Motor neuron (in vitro differentiated cells): ENCODE results near the gene PCARE. TPM values are rescaled to one million over a fixed set of nuclear protein-coding genes. Genes with fewer than 3 reads are reported as not detected.

Experiments used
- ATAC-seq, 8 experiments: fragments of 200-7000 bp; cut with Tn5 transposase; replicated peaks in 6 of 8; 2 replicates each; pipeline ENCODE4 v1.8.0; 2021; ENCODE audit warnings: mild to moderate bottlenecking in 8 of 8, moderate library complexity in 8 of 8
- H3K27ac ChIP-seq, 2 donors: fragments of 250-450 bp; sonication (Bioruptor Pico); 2 replicates each; pipeline ENCODE4 v1.9.0; 2021; ENCODE audit warnings: antibody characterized with exemption in 2 of 2, mild to moderate bottlenecking in 2 of 2, moderate library complexity in 1 of 2
- H3K4me1 ChIP-seq, 2 donors: fragments of 250-450 bp; sonication (Bioruptor Pico); replicated peaks in 1 of 2; 2 replicates each; pipeline ENCODE4 v1.6.1; 2021; ENCODE audit warnings: antibody characterized with exemption in 2 of 2, mild to moderate bottlenecking in 2 of 2, moderate library complexity in 1 of 2
- H3K4me3 ChIP-seq, 5 donors: fragments of 250-450 bp; sonication (Bioruptor Pico); 2 replicates each; pipeline ENCODE4 v1.9.0; 2021; ENCODE audit warnings: antibody characterized with exemption in 5 of 5, mild to moderate bottlenecking in 5 of 5, moderate library complexity in 4 of 5
- WGBS, 10 experiments: fragments of 450-650 bp; shearing (Covaris generic); methylation state at CpG; one replicate each; pipeline ENCODE4 v1.0.0; 2022; 5-methylcytosine and 5-hydroxymethylcytosine counted together
- in situ Hi-C, 9 experiments: fragments of 400-800 bp; cut with MboI; loops; one replicate each; pipeline ENCODE4 v1.15.0; 2021; ENCODE audit warnings: low sequenced_read_pairs in 9 of 9, low pct_unique_long_range_greater_than_20kb in 2 of 9; ENCODE audit not compliant: unreplicated experiment in 9 of 9
- total RNA-seq, 8 experiments: library from RNA; unstranded; fragments of 300-600 nt; gene quantifications; 2 replicates each; pipeline versions ENCODE4 v1.2.3 to v1.2.4, GENCODE V29; 2022

The PCARE gene
- total RNA-seq, result under 1 TPM; 0.04 to 0.91 (median 0.18) TPM

DNA sequence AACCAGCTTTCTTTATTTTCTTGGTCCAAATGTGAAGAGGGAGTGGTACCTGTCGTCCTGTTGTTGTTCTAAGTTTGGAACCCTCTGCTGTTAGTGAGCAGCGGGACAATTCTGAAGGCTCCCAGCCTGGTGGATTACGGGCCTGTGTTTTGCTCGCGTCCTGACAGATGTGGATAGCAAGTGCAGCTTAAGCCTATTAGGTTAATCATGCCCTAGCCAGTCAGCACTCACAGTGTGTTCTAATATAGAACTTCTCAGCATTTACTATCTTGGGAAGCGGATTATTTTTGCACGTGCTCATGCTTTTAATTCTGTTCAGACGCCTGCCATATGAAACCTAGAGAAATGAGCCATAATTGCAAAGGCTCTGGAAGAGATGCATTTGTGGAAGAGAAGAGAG is at the start of gene PCARE:
PCARE (minus strand) TSS at position 113 of the 400 bp plus-strand sequence. CDS start 262 bp downstream, outside the sequence.
- no peak within 1 kb of the TSS for H3K4me3 ChIP-seq
- no peak within 1 kb of the TSS for H3K27ac ChIP-seq
- ATAC-seq, result peak in 5 of 8 experiments; percentile 18 to 60 (median 46)
- in situ Hi-C loops, result no loop called here
- 60 to 88% (median 78%) methylated on average over 1 to 5 of the region's 8 CpGs; no CpG with 5 or more reads in 2 of the 10 experiments for WGBS, 10 experiments
- peaks cover 11 to 23% of the 10 kb centered on the region in 2 donors for H3K4me1 ChIP-seq

DNA sequence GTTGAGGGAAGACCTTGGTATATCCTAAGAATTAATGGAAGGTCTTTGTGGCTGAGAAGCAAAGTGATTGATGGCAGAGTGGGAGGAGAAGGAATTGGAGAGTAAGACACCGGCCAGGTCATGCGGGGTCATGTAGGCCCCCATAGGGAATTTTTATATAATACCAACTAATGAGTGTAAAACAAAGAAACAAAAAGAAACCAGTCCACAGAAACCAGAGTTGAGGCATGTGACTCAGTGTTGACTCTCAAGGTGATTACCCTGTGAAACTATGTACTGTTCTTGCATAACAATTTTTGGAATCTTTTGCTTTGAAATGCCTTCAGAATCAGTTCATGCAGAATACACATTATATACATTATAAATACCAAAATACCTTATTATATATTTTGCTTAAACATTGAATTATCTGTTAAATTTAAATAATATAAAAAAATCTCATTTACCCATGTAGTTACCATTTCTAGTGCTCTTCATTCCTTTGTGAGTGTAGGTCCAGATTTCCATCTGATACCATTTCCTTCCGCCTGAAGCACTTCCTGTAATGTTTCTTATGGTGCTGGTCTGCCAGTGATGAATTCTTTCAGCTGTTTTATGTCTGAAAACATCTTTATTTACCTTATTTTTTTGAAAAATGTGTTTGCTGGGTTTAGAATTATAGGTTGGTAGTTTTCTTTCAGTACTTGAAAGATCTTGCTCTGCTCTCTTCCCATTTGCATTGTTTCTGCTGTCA is 49.5 kb upstream of the PCARE start:
- Histone ChIP-seq H3K4me1 (no peaks in the 10 kb centered on the region), H3K4me3 (no peak overlapping the region), H3K27ac (no peak overlapping the region)
- in situ Hi-C loops, result no loop called here
- no peak for ATAC-seq
- 21 to 100% (median 71%) methylated on average over 1 to 3 of the region's 3 CpGs; no CpG with 5 or more reads in 1 of the 10 experiments for WGBS, 10 experiments

DNA sequence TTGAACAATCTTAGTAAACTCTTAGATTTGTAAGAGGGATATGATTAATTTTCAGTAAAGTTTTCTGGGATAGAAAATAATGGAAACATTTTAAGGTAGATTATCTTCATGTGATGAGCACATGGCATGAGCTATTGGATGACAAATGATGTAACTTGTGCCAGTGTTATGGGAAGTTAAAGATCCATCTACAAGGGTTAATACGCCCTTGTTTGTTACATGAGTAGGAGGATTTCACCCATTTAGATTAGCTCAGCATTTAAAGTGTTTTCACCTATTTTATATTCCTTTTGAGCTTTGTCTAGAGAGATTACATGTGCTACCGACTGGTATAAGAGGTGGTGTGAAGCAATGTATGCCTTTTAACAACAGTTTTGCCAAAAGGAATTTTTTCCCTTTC is 46.5 kb upstream of the PCARE start:
- in situ Hi-C loops, result no loop called here

DNA sequence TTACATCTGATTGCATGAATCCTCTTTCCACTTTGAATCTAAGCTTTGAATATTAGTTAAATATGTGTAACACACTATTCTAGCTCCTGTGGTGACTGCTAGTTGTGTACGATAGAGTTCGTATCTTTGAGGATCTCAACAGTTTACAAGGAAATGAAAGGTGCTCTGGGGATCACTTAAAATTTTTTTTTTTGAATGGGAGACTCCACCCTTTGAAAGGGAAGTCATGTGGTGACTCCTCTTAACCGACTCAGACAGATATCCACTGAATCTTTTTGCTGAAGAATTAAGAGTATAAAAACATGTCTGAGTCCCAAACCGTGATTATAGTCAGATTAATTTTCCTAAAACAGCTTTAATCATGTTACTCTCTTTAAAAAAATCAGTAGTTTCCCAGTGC is 44.9 kb upstream of the PCARE start:
- Histone ChIP-seq H3K4me1 (peaks cover 6 to 15% of the 10 kb centered on the region in 2 donors), H3K27ac (no peak overlapping the region), H3K4me3 (no peak overlapping the region)
- no peak for ATAC-seq
- in situ Hi-C loops, result no loop called here
- 38 to 92% (median 62%) methylated on average over 1 to 4 of the region's 4 CpGs; no CpG with 5 or more reads in 1 of the 10 experiments for WGBS, 10 experiments

More for the DNA sequence above, 46.5 kb upstream of the PCARE start:
- H3K4me1 ChIP-seq, result peaks cover 0 to 8% of the 10 kb centered on the region in 2 donors
- 75 to 100% (median 97%) methylated on average over 1 to 2 of the region's 2 CpGs; no CpG with 5 or more reads in 2 of the 10 experiments for WGBS, 10 experiments
- no peak overlapping the region for H3K4me3 ChIP-seq
- no peak overlapping the region for H3K27ac ChIP-seq
- ATAC-seq, result no peak

DNA sequence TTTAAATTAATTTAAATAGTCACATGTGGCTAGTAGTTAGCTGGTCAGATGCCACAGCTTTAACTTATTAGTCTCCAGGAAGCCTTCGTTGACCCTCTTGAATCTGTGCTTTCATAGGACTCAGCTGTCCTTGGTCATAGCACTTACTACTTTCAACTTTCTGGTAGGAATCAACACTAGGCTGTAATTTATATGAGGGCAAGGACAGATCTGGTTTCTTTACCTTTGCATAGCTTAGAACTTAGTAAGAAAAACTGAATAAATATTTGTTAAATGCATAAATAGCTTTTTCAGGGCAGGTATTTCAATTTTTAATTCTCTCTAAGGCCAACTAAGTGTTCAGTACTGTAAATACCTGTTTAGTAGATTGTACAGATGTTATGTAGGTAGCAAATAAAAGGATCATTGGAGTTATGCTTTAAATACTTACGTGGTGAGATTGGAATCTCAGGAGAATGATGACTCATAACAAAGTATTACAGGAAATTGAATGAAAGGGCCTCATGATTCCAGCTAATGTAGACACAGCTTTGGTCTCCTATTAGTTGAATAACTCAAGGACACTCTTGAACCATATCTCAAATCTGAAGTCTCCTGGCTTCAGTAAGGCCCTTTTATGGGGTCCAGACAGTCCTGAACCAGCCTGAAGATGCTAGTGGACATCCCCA is 43.4 kb upstream of the PCARE start:
- H3K4me1 ChIP-seq, result peaks cover 6 to 15% of the 10 kb centered on the region in 2 donors
- in situ Hi-C loops, result no loop called here
- ATAC-seq, result no peak
- whole genome bisulfite sequencing, 10 experiments, result 20 to 100% (median 67%) methylated on average over 1 to 2 of the region's 2 CpGs
- H3K27ac ChIP-seq, result no peak overlapping the region
- H3K4me3 ChIP-seq, result peak overlapping the region in 1 of 5 donors; percentile 7

DNA sequence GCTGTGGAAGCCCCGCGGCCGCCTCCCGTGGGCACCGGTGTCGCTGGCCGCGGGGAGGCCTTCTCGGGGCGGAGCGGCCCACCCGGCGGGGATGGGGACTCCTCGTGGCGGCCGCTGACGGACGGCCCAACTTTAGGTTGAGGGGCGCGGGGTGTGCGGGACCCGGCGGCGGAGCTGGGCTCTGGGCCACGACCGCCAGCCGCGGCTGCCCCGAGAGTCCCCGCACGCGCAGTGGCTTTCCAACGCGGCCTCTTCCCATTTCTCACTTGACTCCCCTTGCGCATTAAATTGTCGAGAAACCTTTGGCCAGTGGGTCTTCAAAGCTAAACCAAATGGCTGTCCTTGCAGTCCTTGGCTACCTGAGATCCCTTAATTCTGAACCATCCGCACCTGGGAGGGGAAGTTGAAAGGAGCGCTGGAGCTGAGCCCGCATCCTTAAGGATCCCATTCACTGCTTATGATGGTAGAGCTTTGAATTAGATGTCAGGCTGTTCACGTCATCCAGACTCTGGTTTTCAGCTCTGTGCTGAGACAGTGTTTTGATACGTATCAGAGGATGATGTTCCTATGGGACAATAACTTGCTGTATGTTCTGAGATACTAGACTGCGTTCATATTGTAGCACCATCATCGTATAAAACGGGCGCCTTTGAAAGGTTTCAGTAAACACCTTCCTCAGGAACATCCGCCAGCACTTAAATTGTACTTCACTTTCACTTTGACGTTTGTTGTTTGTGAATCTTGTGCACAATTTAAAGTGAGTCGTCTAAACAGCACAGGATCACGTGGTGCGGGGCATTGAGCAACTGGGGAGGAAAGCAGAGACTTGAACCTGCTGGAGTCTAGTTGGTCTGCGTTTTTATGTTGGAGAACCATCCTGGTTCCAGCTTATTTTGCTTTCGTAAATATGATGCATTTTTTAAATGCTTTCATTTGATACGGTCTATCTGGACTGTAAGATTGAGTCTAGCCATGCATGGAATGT is 41.8 kb upstream of the PCARE start:
- Histone ChIP-seq H3K27ac (peak overlapping the region; percentile 76 to 87), H3K4me1 (peaks cover 6 to 15% of the 10 kb centered on the region in 2 donors), H3K4me3 (peak overlapping the region; percentile 60 to 89 (median 73))
- in situ Hi-C loops, result no loop called here
- WGBS, 10 experiments, result 0 to 78% (median 36%) methylated on average over 1 to 18 of the region's 53 CpGs
- ATAC-seq, result peak; percentile 2 to 60 (median 56)

DNA sequence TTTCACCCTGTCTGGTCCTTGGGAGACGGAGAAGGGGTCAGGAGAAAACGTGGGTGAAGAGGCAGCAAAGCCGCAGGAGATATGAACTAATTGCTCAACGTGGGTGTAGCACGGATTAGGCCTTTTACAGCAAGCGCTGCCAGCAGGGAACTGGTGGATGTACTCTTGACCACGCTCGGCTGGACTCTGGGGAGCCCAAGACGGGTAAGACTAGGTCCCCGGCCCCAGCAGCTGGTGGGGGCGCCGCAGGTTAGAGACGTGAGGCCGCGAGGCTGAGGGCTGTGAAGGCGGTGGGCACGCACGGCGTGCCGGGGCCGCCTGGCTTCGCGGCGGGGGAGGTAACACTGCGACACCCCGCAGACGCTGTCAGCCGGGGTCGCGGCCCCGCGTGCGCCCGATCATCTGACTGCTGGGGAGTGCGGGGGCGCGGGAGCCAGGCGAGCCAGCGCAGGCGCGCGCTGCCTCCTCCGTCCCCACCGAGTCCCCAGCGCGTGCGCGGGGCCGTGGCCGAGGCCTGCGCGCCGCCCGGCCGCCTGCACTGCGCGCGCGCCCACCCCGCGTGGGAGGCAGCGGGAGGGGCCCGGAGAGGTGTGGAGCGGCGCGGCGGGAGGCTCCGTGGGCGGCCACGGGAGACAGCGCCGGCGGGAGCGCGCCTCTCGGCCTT is 40.8 kb upstream of the PCARE start, which contains the start of gene CLIP4:
CLIP4 (plus strand) TSS at position 470 of the 664 bp plus-strand sequence. CDS start 5,974 bp downstream, outside the sequence.
- ATAC-seq, result peak; percentile 22 to 88 (median 82)
- peaks cover 6 to 15% of the 10 kb centered on the region in 2 donors for H3K4me1 ChIP-seq
- peak within 1 kb of the TSS; percentile 60 to 89 (median 73) for H3K4me3 ChIP-seq
- H3K27ac ChIP-seq, result peak within 1 kb of the TSS; percentile 76 to 87
- in situ Hi-C loops, result no loop called here
- 0 to 100% (median 32%) methylated on average over 1 to 32 of the region's 76 CpGs; no CpG with 5 or more reads in 3 of the 10 experiments for WGBS, 10 experiments

DNA sequence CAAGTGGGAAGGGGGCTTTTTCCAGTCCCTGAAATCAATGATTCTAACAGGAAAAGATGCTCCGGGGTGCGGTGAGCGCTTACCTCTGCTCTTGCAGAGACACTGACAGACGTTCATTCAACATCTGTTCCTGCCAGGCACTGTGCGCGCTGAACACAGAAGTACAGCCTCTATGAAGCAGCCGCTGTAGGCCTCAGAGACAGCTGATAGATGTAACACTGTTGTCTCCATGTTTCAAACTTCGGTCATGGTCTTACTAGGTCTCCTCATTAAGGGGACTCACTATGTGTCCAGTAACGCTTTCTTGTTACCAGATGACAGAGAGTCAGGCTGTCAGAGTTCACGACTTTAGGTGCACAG is 40.2 kb upstream of the PCARE start:
- H3K27ac ChIP-seq, result peak overlapping the region in 1 of 2 donors; percentile 76
- 34 to 94% (median 79%) methylated on average over 3 to 8 of the region's 10 CpGs; no CpG with 5 or more reads in 2 of the 10 experiments for WGBS, 10 experiments
- H3K4me1 ChIP-seq, result peaks cover 7 to 17% of the 10 kb centered on the region in 2 donors
- in situ Hi-C loops, result no loop called here
- ATAC-seq, result peak in 3 of 8 experiments; percentile 0 to 2 (median 2)
- H3K4me3 ChIP-seq, result peak overlapping the region; percentile 60 to 89 (median 73)

DNA sequence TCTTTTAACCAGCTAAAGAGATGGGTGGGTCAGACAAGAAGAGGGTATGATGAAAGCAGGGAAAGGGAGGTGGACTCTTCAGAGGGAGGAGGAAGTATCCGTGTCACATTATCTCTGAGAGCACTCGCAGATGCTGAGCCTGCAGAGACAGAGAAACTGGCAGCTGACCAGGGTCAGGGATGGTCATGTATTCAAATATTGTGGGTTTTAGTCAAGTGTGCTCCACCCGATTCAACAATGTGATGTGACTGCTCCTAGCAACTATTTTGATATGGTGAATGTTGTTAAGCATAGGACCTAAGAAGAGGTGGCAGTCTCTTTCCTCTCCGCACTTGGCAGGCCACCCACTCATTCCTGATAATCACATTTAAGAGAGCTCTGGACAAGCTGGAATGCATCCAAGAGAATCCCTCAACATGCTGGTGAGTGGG is 39.6 kb upstream of the PCARE start:
- H3K4me1 ChIP-seq, result peaks cover 9 to 21% of the 10 kb centered on the region in 2 donors
- peak in 3 of 8 experiments; percentile 61 to 76 (median 76) for ATAC-seq
- no peak overlapping the region for H3K27ac ChIP-seq
- H3K4me3 ChIP-seq, result no peak overlapping the region
- in situ Hi-C loops, result no loop called here
- 0 to 100% (median 67%) methylated on average over 1 to 4 of the region's 4 CpGs; no CpG with 5 or more reads in 2 of the 10 experiments for WGBS, 10 experiments

DNA sequence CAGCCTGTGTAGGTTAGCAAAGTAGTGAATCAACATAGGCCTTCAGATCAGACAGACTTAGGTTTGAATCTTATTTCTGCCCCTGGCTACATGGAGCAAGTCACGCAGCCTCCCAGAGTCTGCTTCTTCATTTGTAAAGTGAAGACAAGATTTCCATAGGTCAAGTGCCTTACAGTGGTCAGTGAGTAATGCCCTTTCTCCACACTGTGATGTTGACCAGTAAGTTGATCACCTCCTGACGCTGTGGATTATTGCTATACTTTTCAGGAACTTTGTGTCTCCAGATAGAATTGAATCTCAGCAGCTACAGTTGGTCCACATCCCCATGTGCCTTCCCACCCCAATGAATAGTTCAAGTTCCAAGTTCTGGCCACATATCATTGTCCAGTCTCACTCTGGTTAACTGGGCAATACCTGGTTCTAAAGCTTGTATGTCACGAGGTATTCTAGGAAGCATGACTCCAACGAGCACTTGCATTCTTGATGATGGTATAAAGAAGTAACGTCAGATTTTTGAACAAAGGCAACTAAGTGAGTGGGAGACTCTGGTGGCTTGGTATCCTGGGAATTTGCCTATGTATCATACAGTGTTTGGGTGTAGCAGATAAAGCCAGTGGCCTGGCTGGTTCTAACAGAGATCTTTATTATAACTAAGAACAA is 38.8 kb upstream of the PCARE start:
- Histone ChIP-seq H3K27ac (no peak overlapping the region), H3K4me3 (no peak overlapping the region), H3K4me1 (peaks cover 9 to 28% of the 10 kb centered on the region in 2 donors)
- in situ Hi-C loops, result no loop called here
- no peak for ATAC-seq
- 33 to 92% (median 85%) methylated on average over 2 to 5 of the region's 5 CpGs; no CpG with 5 or more reads in 2 of the 10 experiments for WGBS, 10 experiments

DNA sequence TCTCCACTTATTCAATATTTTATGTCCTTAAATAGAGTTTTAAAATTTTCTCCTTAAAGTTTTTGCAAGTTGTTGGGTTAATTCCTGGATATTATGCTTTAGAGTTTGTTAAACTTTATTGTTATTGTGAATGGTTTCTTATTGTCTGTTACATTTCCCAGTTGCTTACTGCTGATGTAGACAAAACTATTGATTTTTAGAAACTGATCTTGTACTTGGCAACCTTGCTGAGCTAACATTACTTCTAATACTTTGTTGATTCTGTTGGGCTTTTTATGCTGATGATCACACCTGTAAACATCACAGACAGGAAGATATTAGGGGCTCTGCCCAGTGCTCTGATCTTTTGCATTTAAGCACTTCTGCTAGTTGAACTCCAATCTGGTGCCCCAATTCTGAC is 38.1 kb upstream of the PCARE start:
- H3K4me1 ChIP-seq, result peaks cover 9 to 29% of the 10 kb centered on the region in 2 donors
- no peak overlapping the region for H3K27ac ChIP-seq
- in situ Hi-C loops, result no loop called here
- no peak overlapping the region for H3K4me3 ChIP-seq
- no peak for ATAC-seq
